Neuronal stem cell (in vitro differentiated cells): Measurements from ENCODE around the gene DCAF16.
A peak's percentile ranks its signal among the peaks of the same experiment; 100 is the strongest.

Experiments used
- DNase-seq: peaks from one replicate; pipeline ENCODE4 v3.0.0-alpha.2; 2013; ENCODE audit warnings: low spot score
- H2AFZ ChIP-seq: one replicate; pipeline ENCODE4 v1.6.1; 2013; ENCODE audit warnings: mild to moderate bottlenecking, low read length, inconsistent platforms
- H2AK5ac ChIP-seq: 2 replicates; pipeline ENCODE4 v1.6.1; 2013; ENCODE audit warnings: low read depth, mild to moderate bottlenecking, inconsistent platforms, low read length, moderate library complexity, mixed read lengths
- H2BK120ac ChIP-seq: 2 replicates; pipeline ENCODE4 v1.6.1; 2013; ENCODE audit warnings: low read depth, mild to moderate bottlenecking, inconsistent platforms, low read length, moderate library complexity, mixed read lengths
- H2BK12ac ChIP-seq: one replicate; pipeline ENCODE4 v1.6.1; 2013; ENCODE audit warnings: low read length, inconsistent platforms
- H2BK15ac ChIP-seq: 2 replicates; pipeline ENCODE4 v1.6.1; 2013; ENCODE audit warnings: mild to moderate bottlenecking, low read length, inconsistent platforms, mixed read lengths
- H2BK5ac ChIP-seq: one replicate; pipeline ENCODE4 v1.6.1; 2013; ENCODE audit warnings: inconsistent platforms, mild to moderate bottlenecking, low read length, moderate library complexity
- H3K14ac ChIP-seq: one replicate; pipeline ENCODE4 v1.6.1; 2013; ENCODE audit warnings: low read length, inconsistent platforms
- H3K18ac ChIP-seq: 2 replicates; pipeline ENCODE4 v1.6.1; 2013; ENCODE audit warnings: low read length, inconsistent platforms
- H3K23ac ChIP-seq: 2 replicates; pipeline ENCODE4 v1.6.1; 2013; ENCODE audit warnings: low read depth, mild to moderate bottlenecking, mixed read lengths, low read length, inconsistent platforms; ENCODE audit not compliant: poor library complexity
- H3K27ac ChIP-seq: replicated peaks from 3 replicates; pipeline ENCODE4 v1.5.1; 2013; ENCODE audit warnings: low read length, inconsistent platforms
- H3K27me3 ChIP-seq, 3 experiments: 2 replicates each; pipeline ENCODE4 v1.6.1; 2013; ENCODE audit warnings: low read length in 3 of 3, mild to moderate bottlenecking in 2 of 3, inconsistent platforms in 1 of 3, low read depth in 1 of 3, mixed read lengths in 1 of 3, moderate library complexity in 1 of 3; ENCODE audit not compliant: control insufficient read depth in 3 of 3, insufficient read depth in 3 of 3
- H3K36me3 ChIP-seq, 2 donors: replicated peaks in 1 of 2; 2 replicates each; pipeline ENCODE4 v1.6.1; 2013; ENCODE audit warnings: low read length in 2 of 2; ENCODE audit not compliant: control insufficient read depth in 2 of 2, insufficient read depth in 2 of 2
- H3K4ac ChIP-seq: 2 replicates; pipeline ENCODE4 v1.6.1; 2013; ENCODE audit warnings: inconsistent platforms, mild to moderate bottlenecking, low read length, moderate library complexity
- H3K4me1 ChIP-seq, 2 donors: 1 replicate in 1 of 2; 2 replicates in 1 of 2; pipeline ENCODE4 v1.6.1; 2013; ENCODE audit warnings: low read length in 2 of 2, low read depth in 1 of 2; ENCODE audit not compliant: control insufficient read depth in 2 of 2, insufficient read depth in 1 of 2
- H3K4me2 ChIP-seq: one replicate; pipeline ENCODE4 v1.6.1; 2013; ENCODE audit warnings: mild to moderate bottlenecking, low read length, inconsistent platforms; ENCODE audit not compliant: insufficient read depth, poor library complexity, severe bottlenecking
- H3K4me3 ChIP-seq, 2 donors: 2 replicates each; pipeline ENCODE4 v1.5.1; 2013; ENCODE audit warnings: low read length in 2 of 2, mild to moderate bottlenecking in 2 of 2, inconsistent platforms in 1 of 2, moderate library complexity in 1 of 2
- H3K79me1 ChIP-seq: one replicate; pipeline ENCODE4 v1.6.1; 2013; ENCODE audit warnings: low read depth, mild to moderate bottlenecking, inconsistent platforms, low read length, moderate library complexity
- H3K9ac ChIP-seq: one replicate; pipeline ENCODE4 v1.6.1; 2013; ENCODE audit warnings: mild to moderate bottlenecking, low read depth, low read length, inconsistent platforms; ENCODE audit not compliant: poor library complexity
- H3K9me3 ChIP-seq, 2 donors: replicated peaks in 1 of 2; 2 replicates each; pipeline versions ENCODE3 to v1.6.1; 2013; ENCODE audit warnings: low read length in 2 of 2, mild to moderate bottlenecking in 2 of 2, inconsistent platforms in 1 of 2, low read depth in 1 of 2, mixed read lengths in 1 of 2, moderate library complexity in 1 of 2; ENCODE audit not compliant: control insufficient read depth in 2 of 2, insufficient read depth in 1 of 2
- H4K8ac ChIP-seq: one replicate; pipeline ENCODE4 v1.6.1; 2013; ENCODE audit warnings: low read depth, mild to moderate bottlenecking, inconsistent platforms, low read length, moderate library complexity
- H4K91ac ChIP-seq: one replicate; pipeline ENCODE4 v1.6.1; 2013; ENCODE audit warnings: low read length, low read depth, mild to moderate bottlenecking, inconsistent platforms; ENCODE audit not compliant: poor library complexity
- WGBS, 2 donors: extraction: QIAGEN DNeasy Blood & Tissue Kit; methylation state at CpG; one replicate each; pipeline ENCODE4 v1.1.7; 2013; ENCODE audit warnings: missing lambda C conversion rate in 2 of 2, mixed read lengths in 1 of 2; ENCODE audit not compliant: insufficient read length in 2 of 2, insufficient replicate concordance in 1 of 2; ENCODE audit errors: extremely low coverage in 2 of 2; 5-methylcytosine and 5-hydroxymethylcytosine counted together

Gene DCAF16

DNA sequence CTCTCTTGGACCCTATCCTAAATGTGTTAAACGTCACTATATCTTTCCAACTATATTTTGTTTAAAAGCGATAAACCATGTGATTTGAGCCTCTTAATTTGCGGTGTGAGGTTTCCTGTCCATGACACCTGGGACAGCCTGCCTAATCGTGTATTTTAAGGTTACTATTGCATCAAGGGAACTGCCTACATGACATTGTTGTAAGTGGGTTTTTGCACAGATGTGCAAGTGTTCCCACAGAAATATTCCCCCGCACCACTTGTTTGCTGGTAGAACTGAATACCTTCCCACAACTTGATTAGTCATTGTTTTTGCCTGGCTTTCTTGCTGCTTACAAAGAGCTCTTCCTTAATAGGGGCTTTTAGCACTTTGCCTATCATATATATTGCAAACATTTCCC is 24.0 kb downstream of the DCAF16 start:
- no peak overlapping the region for H4K91ac ChIP-seq
- H3K18ac ChIP-seq = no peak overlapping the region
- H2AFZ ChIP-seq = no peak overlapping the region
- H3K27ac ChIP-seq = no peak overlapping the region
- H3K4ac ChIP-seq = no peak overlapping the region
- no peak overlapping the region for H3K9ac ChIP-seq
- no peaks in the 10 kb centered on the region for H3K79me1 ChIP-seq
- H4K8ac ChIP-seq = no peak overlapping the region
- no peak overlapping the region for H3K4me3 ChIP-seq
- H2AK5ac ChIP-seq = no peak overlapping the region
- no peak overlapping the region for H2BK120ac ChIP-seq
- H2BK15ac ChIP-seq = no peak overlapping the region
- peaks cover 0 to 11% (median 7%) of the 10 kb centered on the region in 3 experiments for H3K27me3 ChIP-seq
- H3K36me3 ChIP-seq = peaks cover 0 to 1% of the 10 kb centered on the region in 2 donors
- H2BK5ac ChIP-seq = no peak overlapping the region
- no peak for DNase-seq
- no peak overlapping the region for H3K23ac ChIP-seq
- H3K4me2 ChIP-seq = no peak overlapping the region
- peaks cover 0 to 6% of the 10 kb centered on the region in 2 donors for H3K4me1 ChIP-seq
- no CpG with 5 or more reads among the region's 5 CpGs for WGBS, 2 donors
- H3K14ac ChIP-seq = no peak overlapping the region
- H2BK12ac ChIP-seq = no peak overlapping the region
- peaks cover 0 to 3% of the 10 kb centered on the region in 2 donors for H3K9me3 ChIP-seq

DNA sequence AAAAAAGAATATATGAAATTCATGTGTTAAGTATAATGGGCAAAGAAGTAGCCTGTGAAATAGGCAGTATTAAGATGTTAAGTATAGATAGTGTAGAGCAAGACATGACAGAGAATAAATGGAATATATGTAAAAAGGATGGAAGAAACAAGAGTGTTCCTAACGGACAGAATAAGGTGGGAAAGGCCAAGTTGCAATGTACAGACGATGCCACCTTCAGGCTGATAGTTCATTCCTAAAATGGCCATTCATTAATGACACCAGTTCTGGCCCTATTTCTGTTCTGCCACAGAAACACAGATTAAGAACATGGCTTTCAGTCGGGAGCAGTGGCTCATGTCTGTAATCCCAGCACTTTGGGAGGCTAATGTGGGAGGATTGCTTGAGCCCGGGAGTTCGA is 24.7 kb downstream of the DCAF16 start:
- Histone ChIP-seq H3K79me1 (no peaks in the 10 kb centered on the region), H2AFZ (no peak overlapping the region), H3K4me2 (no peak overlapping the region), H3K18ac (no peak overlapping the region), H4K8ac (no peak overlapping the region), H2BK15ac (no peak overlapping the region), H3K14ac (no peak overlapping the region), H3K4ac (no peak overlapping the region), H2AK5ac (no peak overlapping the region), H3K27ac (no peak overlapping the region), H3K4me1 (peaks cover 0 to 11% of the 10 kb centered on the region in 2 donors), H4K91ac (no peak overlapping the region), H3K23ac (no peak overlapping the region), H2BK120ac (no peak overlapping the region), H3K36me3 (no peaks in the 10 kb centered on the region), H2BK5ac (no peak overlapping the region), H3K27me3 (peaks cover 0 to 18% (median 14%) of the 10 kb centered on the region in 3 experiments), H3K9ac (no peak overlapping the region), H2BK12ac (no peak overlapping the region), H3K9me3 (no peaks in the 10 kb centered on the region), H3K4me3 (no peak overlapping the region)
- WGBS, 2 donors = no CpG with 5 or more reads among the region's 5 CpGs
- DNase-seq = no peak

DNA sequence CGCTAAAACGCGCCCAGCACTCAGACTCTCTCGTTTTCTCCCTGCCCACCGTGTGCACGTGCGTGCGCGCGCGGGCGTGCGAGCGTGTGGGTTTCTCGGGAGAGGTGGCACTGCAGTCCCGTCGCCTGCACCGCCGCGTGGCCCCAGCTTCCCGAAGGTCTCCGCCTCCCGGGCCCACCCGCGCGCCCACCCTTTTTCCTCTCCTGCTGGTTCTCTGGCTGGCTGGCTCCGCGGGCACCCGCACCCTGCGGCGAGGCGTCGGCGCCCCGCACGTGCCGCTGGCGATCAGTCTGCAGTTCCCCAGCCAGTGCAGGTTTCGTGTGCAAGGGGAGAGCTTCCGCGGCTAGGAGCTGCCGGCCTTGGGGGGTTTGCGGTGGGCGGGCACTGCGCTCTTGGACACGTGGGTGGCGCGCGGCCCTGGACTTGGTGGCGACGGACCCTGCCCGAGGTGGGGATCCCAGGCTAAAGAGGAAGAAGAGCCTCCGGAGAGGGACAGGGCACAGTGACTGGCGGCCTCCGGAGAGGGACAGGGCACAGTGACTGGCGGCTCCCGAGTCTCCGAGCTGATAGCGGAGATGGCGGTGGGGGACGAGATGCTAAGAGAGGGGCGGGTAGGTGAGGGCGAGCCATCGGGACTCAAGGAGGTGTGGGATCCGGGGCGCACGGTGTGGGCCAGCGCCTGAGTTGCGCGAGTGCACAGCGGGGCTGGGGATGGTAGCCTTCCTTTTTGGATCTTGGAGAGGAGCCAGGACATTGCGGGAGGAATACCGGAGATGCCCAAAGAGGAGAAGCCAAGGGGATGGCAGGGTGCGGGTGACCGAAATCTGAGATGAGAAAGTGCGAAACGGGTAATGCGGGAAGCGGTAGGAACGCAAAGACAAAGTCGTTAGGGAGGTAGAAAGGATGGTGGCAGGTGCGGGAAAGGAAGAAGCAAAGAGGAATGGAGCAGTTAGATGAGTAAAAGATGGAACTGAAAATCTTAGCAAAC is 29.0 kb downstream of the DCAF16 start, which contains the start of gene FAM184B:
TSS of gene FAM184B (minus strand) at position 322 of the 988 bp plus-strand sequence. CDS start 322 bp downstream, outside the sequence.
- H2BK12ac ChIP-seq = no peak within 1 kb of the TSS
- H2BK15ac ChIP-seq = no peak within 1 kb of the TSS
- no peaks in the 10 kb centered on the region for H3K79me1 ChIP-seq
- H3K27ac ChIP-seq = no peak within 1 kb of the TSS
- no peak within 1 kb of the TSS for H3K4ac ChIP-seq
- H2AFZ ChIP-seq = peak within 1 kb of the TSS; percentile 93
- H2AK5ac ChIP-seq = no peak within 1 kb of the TSS
- H3K4me2 ChIP-seq = peak within 1 kb of the TSS; percentile 99
- peak within 1 kb of the TSS; percentile 80 for H3K23ac ChIP-seq
- no peaks in the 10 kb centered on the region for H3K36me3 ChIP-seq
- H3K4me1 ChIP-seq = peaks cover 0 to 21% of the 10 kb centered on the region in 2 donors
- H3K27me3 ChIP-seq = peaks cover 2 to 38% (median 25%) of the 10 kb centered on the region in 3 experiments
- no peaks in the 10 kb centered on the region for H3K9me3 ChIP-seq
- H4K91ac ChIP-seq = no peak within 1 kb of the TSS
- DNase-seq = peak; percentile 30
- peak within 1 kb of the TSS; percentile 88 for H3K9ac ChIP-seq
- no CpG with 5 or more reads among the region's 82 CpGs for WGBS, 2 donors
- no peak within 1 kb of the TSS for H4K8ac ChIP-seq
- peak within 1 kb of the TSS; percentile 100 for H3K14ac ChIP-seq
- H3K4me3 ChIP-seq = peak within 1 kb of the TSS; percentile 30 to 70
- H3K18ac ChIP-seq = peak within 1 kb of the TSS; percentile 85
- H2BK120ac ChIP-seq = peak within 1 kb of the TSS; percentile 8
- H2BK5ac ChIP-seq = no peak within 1 kb of the TSS
